Coronary artery (tissue), 2 donors: ENCODE results near the gene BLCAP.
"Not testable (repeated sequence)": the region's sequence is repeated elsewhere in the genome, so short reads cannot be mapped to it uniquely, and the experiment has no call there.

Experiments
- DNase-seq: peaks from one replicate; pipeline ENCODE4 v3.0.0-alpha.2; 2017; ENCODE audit warnings: low spot score
- H3K27ac ChIP-seq, 2 donors: fragments of 200-600 bp; sonication (generic); one replicate each; pipeline ENCODE4 v1.5.1; 2016 to 2019
- H3K4me3 ChIP-seq: fragments of 200-600 bp; sonication (generic); 2 replicates; pipeline ENCODE4 v1.5.1; 2016; ENCODE audit warnings: mild to moderate bottlenecking, moderate library complexity
- TF ChIP-seq, protein P1 (sequence below): fragments of 200-600 bp; sonication (generic); IDR thresholded peaks from one replicate; pipeline ENCODE4 v1.5.1; 2019; ENCODE audit warnings: antibody characterized with exemption

The BLCAP gene

DNA sequence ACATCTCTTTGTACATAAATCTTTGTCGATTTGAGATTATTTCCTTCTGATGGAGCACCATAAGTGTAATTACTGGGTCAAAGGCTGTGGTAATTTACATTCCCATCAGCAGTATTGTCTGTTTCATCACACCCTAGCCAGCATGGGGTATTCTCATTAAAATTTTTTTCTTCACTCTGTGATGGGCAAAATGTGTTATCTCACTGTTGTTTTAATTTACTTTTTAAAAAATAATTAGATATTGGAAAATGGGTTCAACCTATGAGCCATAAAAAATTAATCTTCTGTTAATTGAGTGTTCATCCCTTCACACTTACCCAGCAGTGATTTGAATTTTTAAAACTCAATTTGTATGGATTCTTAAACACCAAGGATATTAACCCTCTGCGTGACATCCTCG is 50.6 kb downstream of the BLCAP start:
- TF ChIP-seq, protein P1, sequence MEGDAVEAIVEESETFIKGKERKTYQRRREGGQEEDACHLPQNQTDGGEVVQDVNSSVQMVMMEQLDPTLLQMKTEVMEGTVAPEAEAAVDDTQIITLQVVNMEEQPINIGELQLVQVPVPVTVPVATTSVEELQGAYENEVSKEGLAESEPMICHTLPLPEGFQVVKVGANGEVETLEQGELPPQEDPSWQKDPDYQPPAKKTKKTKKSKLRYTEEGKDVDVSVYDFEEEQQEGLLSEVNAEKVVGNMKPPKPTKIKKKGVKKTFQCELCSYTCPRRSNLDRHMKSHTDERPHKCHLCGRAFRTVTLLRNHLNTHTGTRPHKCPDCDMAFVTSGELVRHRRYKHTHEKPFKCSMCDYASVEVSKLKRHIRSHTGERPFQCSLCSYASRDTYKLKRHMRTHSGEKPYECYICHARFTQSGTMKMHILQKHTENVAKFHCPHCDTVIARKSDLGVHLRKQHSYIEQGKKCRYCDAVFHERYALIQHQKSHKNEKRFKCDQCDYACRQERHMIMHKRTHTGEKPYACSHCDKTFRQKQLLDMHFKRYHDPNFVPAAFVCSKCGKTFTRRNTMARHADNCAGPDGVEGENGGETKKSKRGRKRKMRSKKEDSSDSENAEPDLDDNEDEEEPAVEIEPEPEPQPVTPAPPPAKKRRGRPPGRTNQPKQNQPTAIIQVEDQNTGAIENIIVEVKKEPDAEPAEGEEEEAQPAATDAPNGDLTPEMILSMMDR = no peak
- no peak for DNase-seq
- no peak overlapping the region for H3K4me3 ChIP-seq

DNA sequence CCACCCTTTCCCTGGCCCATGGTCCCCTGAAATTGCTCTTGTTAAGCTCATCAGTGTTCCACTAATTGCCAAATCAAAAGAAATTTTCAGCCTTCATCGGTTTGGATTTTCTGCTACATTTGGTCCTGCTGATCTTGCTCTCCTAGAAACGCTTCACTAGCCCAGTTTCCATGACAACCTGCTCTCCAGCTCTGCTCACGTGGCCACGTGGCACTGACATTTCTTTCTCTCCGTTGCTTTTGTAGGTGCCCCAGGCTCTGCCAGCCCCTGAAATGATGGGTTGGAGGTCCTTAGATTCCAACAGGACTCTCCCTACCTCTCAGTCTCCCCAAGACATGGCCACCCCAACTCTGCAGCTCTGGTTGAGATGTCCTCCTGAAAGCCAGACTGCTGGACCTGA is 52.4 kb downstream of the BLCAP start:
- H3K4me3 ChIP-seq = no peak overlapping the region
- no peak overlapping the region for H3K27ac ChIP-seq
- DNase-seq = no peak
- TF ChIP-seq, protein P1 = no peak

More for the DNA sequence above, 50.6 kb downstream of the BLCAP start:
- no peak overlapping the region for H3K27ac ChIP-seq

DNA sequence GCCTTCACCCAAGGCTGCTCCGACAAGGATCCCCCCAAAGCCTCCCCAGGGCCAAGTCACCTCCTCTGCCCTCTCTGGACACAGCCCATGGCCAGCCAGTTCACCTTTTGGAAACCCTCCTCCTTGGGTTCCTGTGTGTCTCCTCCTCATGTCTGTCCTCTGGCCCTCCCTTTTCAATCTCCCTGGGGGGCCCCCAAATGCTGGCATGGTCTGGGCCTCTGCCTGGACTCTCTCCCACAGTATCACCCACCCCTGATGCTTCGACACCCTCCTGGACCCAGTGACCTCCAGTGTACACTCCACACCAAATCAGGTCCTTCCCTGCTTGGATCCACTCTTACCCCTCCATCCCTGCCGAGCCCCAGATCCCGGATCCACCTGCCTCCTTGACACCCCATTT is 53.3 kb downstream of the BLCAP start:
- no peak overlapping the region for H3K27ac ChIP-seq
- TF ChIP-seq, protein P1 = no peak
- no peak for DNase-seq
- H3K4me3 ChIP-seq = no peak overlapping the region

DNA sequence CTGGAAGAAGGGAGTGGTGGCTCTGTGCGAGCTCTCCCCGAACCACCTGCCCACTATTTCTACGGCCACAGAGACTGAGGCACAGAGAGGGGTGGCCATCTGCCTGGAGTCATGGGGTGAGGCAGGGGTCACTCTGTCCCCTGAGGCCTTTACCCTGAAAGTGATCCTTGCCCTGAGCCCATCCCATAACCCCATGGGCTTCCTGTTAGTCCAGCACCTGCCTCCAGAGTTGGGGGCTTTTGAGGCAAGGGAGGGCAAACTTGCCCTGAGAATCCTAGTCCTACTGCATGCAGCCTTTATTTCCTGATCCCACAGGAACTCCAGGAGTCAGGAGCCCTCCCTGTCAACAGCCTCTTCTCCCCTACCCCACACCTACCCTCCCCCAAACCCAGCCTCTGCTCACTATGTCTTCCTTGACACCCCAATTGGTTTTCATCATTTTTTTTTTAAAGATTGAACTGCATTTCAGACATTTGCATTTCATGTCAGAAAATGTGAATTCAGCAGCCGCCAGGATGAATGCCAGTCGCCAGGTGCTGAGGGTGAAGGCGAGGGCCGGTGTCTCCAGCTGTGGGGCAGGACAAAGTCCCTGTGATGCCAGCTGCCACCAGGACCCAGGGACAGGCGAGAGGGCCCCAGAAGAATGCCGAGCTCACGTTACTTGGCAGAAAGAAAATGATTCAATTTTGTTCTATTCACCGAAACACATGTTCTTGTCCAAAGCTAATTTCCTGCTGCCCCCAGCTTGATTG is 54.3 kb downstream of the BLCAP start:
- DNase-seq = no peak
- Histone ChIP-seq H3K27ac (no peak overlapping the region), H3K4me3 (no peak overlapping the region)
- TF ChIP-seq, protein P1 = no peak

DNA sequence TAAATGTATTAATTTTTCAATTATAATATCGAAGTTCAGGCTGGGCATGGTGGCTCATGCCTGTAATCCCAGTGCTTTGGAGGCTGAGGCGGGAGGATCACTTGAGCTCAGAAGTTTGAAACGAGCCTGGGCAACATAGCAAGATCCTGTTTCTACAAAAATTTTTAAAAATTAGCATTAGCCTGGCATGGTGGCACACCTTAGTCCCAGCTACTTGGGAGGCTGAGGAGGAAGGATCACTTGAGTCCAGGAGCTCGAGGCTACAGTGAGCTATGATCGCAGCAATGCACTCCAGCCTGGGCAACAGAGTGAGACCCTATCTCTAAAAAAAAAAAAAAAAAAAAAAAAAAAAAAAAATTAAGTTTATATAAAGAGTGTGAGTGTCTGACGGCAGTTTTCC is 55.2 kb downstream of the BLCAP start:
- not testable (repeated sequence) for DNase-seq, H3K27ac ChIP-seq, H3K4me3 ChIP-seq

DNA sequence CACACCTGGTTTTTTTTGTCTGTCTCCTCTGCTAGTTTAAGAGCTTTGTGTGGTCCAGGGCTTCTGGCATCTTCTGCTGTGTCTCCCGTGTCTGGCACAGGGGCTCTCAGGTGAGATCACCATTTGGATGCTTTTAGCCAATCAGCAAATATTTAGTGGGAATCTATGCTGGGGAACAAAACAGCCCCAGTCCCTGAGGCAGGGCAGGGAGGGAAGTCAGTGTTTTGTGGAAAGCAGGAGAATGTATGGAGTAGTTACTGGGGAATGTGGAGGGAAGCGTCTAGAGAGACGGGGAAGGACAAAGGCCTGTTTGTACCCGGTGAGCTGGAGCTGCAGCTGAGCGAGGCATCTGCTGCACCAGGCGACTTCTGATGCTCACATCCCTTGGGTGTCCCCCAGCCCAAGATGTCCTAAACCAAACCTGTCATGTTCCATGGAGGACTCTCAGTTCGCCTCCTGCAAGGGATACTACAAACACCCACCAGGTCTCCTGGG is 55.9 kb downstream of the BLCAP start:
- Histone ChIP-seq H3K27ac (no peak overlapping the region), H3K4me3 (no peak overlapping the region)
- DNase-seq = no peak
- TF ChIP-seq, protein P1 = no peak

DNA sequence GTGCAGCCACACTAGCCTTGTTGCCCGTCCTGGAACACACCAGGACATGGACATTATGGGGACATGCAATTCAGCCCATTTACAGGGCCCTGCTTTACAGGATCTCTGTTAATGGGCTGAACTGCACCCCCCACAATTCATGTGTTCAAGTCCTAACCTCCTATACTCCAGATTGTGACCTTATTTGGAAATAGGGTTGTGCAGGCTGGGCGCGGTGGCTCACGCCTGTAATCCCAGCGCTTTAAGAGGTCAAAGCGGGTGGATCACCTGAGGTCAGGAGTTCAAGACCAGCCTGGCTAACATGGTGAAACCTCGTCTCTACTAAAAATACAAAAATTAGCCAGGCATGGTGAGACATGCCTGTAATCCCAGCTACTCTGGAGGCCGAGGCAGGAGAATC is 57.5 kb downstream of the BLCAP start:
- not testable (repeated sequence) for H3K4me3 ChIP-seq, DNase-seq, H3K27ac ChIP-seq

DNA sequence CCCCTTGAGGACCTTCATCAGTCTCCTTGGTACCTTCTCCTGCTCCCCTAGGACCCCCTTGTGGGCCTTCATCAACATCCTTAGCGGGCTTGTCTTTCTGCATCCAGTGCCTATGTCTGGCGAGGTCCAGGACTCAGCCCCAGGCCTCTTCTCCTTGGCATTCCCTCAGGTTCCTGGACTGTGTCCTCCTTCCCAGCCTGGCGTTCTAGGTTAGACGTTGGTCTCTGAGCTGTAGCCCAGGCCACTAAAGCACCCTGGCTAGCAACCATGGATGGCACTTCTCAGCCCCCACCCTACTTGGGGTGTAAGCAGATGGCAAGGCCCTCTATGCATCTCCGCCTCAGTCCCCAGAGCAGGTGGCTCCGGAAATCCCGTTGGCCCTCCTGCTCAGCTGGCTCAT is 58.1 kb downstream of the BLCAP start:
- no peak for DNase-seq
- TF ChIP-seq, protein P1 = no peak
- no peak overlapping the region for H3K27ac ChIP-seq
- no peak overlapping the region for H3K4me3 ChIP-seq
